ENCODE data around the gene PLEKHB2. TPM values are rescaled to one million over a fixed set of nuclear protein-coding genes. Genes with fewer than 3 reads are reported as not detected.

The PLEKHB2 gene
- total and polyA plus RNA-seq, 2 donors from 2014 or later, result 85.4 to 110 TPM

GRCh38 chr2:131103165-131103564 lies 2.0 kb upstream of the PLEKHB2 start:
- Histone ChIP-seq H3K4me3 (ENCODE audit: low read length in 3 of 3) (no peak overlapping the region), H3K27ac (ENCODE audit: low read depth in 2 of 2, low read length in 2 of 2) (no peak overlapping the region), H3K9ac (ENCODE audit: low read length in 3 of 3) (no peak overlapping the region), H3K27me3 (ENCODE audit: control insufficient read depth, insufficient read depth, low read length) (no peaks in the 10 kb centered on the region), H3K9me3 (ENCODE audit: control insufficient read depth in 2 of 3, insufficient read depth in 1 of 3, low read length in 3 of 3) (no peaks in the 10 kb centered on the region), H3K4me1 (ENCODE audit: control insufficient read depth in 2 of 3, insufficient read depth in 2 of 3, low read depth in 1 of 3, low read length in 3 of 3) (peaks cover 0 to 8% (median 6%) of the 10 kb centered on the region in 3 donors), H3K36me3 (ENCODE audit: control insufficient read depth in 2 of 3, insufficient read depth in 3 of 3, low read length in 3 of 3) (no peaks in the 10 kb centered on the region)
- no peak for FAIRE-seq
- no peak for DNase-seq
- intact Hi-C loops (cut with DNase I), result no loop called here
- TF ChIP-seq, protein P1, sequence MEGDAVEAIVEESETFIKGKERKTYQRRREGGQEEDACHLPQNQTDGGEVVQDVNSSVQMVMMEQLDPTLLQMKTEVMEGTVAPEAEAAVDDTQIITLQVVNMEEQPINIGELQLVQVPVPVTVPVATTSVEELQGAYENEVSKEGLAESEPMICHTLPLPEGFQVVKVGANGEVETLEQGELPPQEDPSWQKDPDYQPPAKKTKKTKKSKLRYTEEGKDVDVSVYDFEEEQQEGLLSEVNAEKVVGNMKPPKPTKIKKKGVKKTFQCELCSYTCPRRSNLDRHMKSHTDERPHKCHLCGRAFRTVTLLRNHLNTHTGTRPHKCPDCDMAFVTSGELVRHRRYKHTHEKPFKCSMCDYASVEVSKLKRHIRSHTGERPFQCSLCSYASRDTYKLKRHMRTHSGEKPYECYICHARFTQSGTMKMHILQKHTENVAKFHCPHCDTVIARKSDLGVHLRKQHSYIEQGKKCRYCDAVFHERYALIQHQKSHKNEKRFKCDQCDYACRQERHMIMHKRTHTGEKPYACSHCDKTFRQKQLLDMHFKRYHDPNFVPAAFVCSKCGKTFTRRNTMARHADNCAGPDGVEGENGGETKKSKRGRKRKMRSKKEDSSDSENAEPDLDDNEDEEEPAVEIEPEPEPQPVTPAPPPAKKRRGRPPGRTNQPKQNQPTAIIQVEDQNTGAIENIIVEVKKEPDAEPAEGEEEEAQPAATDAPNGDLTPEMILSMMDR (IDR thresholded peaks at IDR 0.05; ENCODE audit: borderline replicate concordance, extremely low read depth, insufficient read depth), result no peak

DNA sequence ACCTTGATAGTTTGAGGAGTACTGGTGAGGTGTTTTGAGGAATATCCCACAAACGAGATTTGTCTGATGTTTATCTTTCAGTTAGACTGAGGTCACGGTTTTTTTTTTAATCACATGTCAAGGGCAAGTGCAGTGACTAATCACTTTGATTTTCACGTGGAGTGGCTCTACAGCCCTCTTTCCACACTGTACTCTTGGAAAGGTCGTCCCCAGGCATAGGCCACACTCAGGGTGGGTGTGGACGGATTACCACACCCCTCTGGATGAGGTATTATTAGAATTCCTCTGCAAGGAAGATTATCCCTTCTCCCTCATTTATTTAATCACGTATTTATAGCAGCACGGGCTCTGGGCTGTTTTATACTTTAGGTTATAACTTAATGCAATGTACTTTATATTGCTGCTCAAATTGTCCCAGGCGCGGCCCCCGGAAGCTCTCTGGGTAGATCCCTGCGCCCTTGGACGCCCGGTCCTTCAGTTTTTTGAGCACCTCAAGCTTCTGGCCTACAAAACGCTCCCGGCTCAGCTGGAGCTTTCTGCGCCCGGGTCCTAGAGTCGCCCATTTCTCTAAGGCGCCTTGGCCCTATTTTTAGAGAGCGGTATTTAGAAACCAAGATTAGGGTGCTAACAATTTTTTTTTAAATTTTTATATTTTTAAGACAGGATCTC lies 515 bp upstream of the PLEKHB2 start:
- Histone ChIP-seq H3K4me3 (ENCODE audit: low read length in 3 of 3) (peak overlapping the region; percentile 73 to 90 (median 78)), H3K27me3 (ENCODE audit: control insufficient read depth, insufficient read depth, low read length) (no peaks in the 10 kb centered on the region), H3K4me1 (ENCODE audit: control insufficient read depth in 2 of 3, insufficient read depth in 2 of 3, low read depth in 1 of 3, low read length in 3 of 3) (peaks cover 0 to 8% (median 6%) of the 10 kb centered on the region in 3 donors), H3K36me3 (ENCODE audit: control insufficient read depth in 2 of 3, insufficient read depth in 3 of 3, low read length in 3 of 3) (no peaks in the 10 kb centered on the region), H3K27ac (ENCODE audit: low read depth in 2 of 2, low read length in 2 of 2) (peak overlapping the region; percentile 95 to 99), H3K9ac (ENCODE audit: low read length in 3 of 3) (peak overlapping the region in 1 of 3 donors; percentile 97), H3K9me3 (ENCODE audit: control insufficient read depth in 2 of 3, insufficient read depth in 1 of 3, low read length in 3 of 3) (no peaks in the 10 kb centered on the region)
- TF ChIP-seq, protein P1 (IDR thresholded peaks at IDR 0.05; ENCODE audit: borderline replicate concordance, extremely low read depth, insufficient read depth), result no peak
- intact Hi-C loops (cut with DNase I), result no loop called here
- FAIRE-seq, result peak; percentile 13
- DNase-seq, result peak in 3 of 5 donors; percentile 33 to 92 (median 56)

GRCh38 chr2:131105950-131106801 lies 1.0 kb downstream of the PLEKHB2 start:
- intact Hi-C loops (cut with DNase I), result no loop called here
- Histone ChIP-seq H3K4me1 (ENCODE audit: control insufficient read depth in 2 of 3, insufficient read depth in 2 of 3, low read depth in 1 of 3, low read length in 3 of 3) (peaks cover 0 to 13% (median 6%) of the 10 kb centered on the region in 3 donors), H3K36me3 (ENCODE audit: control insufficient read depth in 2 of 3, insufficient read depth in 3 of 3, low read length in 3 of 3) (no peaks in the 10 kb centered on the region), H3K9ac (ENCODE audit: low read length in 3 of 3) (peak overlapping the region; percentile 61 to 97 (median 87)), H3K27me3 (ENCODE audit: control insufficient read depth, insufficient read depth, low read length) (no peaks in the 10 kb centered on the region), H3K9me3 (ENCODE audit: control insufficient read depth in 2 of 3, insufficient read depth in 1 of 3, low read length in 3 of 3) (no peaks in the 10 kb centered on the region), H3K4me3 (ENCODE audit: low read length in 3 of 3) (peak overlapping the region; percentile 73 to 90 (median 78)), H3K27ac (ENCODE audit: low read depth in 2 of 2, low read length in 2 of 2) (peak overlapping the region; percentile 95 to 99)
- DNase-seq (peak; percentile 43 to 76 (median 52)), FAIRE-seq (no peak)
- TF ChIP-seq, protein P1 (IDR thresholded peaks at IDR 0.05; ENCODE audit: borderline replicate concordance, extremely low read depth, insufficient read depth), result no peak

All from kidney (tissue), 14 donors.